Lower leg skin (tissue), 4 donors: ENCODE measurements around the gene TRIM4. TPM values are rescaled to one million over a fixed set of nuclear protein-coding genes. Genes with fewer than 3 reads are reported as not detected.
A peak's percentile ranks its signal among the peaks of the same experiment; 100 is the strongest.
"Not testable (repeated sequence)": the region's sequence is repeated elsewhere in the genome, so short reads cannot be mapped to it uniquely, and the experiment has no call there.

Source experiments
- DNase-seq, 2 donors: peaks; one replicate each; pipeline ENCODE4 v3.0.0-alpha.2; 2019; ENCODE audit warnings: low spot score in 2 of 2
- H3K4me3 ChIP-seq: fragments of 200-600 bp; sonication (generic); 2 replicates; pipeline ENCODE4 v1.5.1; 2017; ENCODE audit warnings: mild to moderate bottlenecking, low read depth; ENCODE audit not compliant: poor library complexity, severe bottlenecking
- POLR2A ChIP-seq, 2 donors: fragments of 450-650 bp; IDR thresholded peaks; one replicate each; pipeline ENCODE4 v1.6.1; 2016 to 2017; ENCODE audit warnings: antibody characterized with exemption in 2 of 2, mild to moderate bottlenecking in 1 of 2, moderate library complexity in 1 of 2
- WGBS, 2 donors: methylation state at CpG; one replicate each; pipeline ENCODE4 v1.1.5; 2018; 5-methylcytosine and 5-hydroxymethylcytosine counted together
- intact Hi-C: fragments of 100-400 bp; cut with DNase I; formaldehyde crosslinking; loops from one replicate; pipeline ENCODE4 v1.15.0; 2023; ENCODE audit warnings: low total_unique reads
- total RNA-seq, 4 donors: library from RNA; depleted of rRNA; stranded (reverse); fragments of >200 nt; gene quantifications; one replicate each; pipeline ENCODE4 v1.1.0, GENCODE V29; 2016
- TF ChIP-seq, protein P1 (sequence below), 3 donors: fragments of 450-650 bp; IDR thresholded peaks; one replicate each; pipeline ENCODE4 v1.5.1; 2016; ENCODE audit warnings: antibody characterized with exemption in 3 of 3, mild to moderate bottlenecking in 3 of 3, moderate library complexity in 2 of 3

Gene TRIM4, protein sequence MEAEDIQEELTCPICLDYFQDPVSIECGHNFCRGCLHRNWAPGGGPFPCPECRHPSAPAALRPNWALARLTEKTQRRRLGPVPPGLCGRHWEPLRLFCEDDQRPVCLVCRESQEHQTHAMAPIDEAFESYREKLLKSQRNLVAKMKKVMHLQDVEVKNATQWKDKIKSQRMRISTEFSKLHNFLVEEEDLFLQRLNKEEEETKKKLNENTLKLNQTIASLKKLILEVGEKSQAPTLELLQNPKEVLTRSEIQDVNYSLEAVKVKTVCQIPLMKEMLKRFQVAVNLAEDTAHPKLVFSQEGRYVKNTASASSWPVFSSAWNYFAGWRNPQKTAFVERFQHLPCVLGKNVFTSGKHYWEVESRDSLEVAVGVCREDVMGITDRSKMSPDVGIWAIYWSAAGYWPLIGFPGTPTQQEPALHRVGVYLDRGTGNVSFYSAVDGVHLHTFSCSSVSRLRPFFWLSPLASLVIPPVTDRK
- total RNA-seq, result 10 to 100 TPM; 48.4 to 60.0 (median 57.9) TPM

DNA sequence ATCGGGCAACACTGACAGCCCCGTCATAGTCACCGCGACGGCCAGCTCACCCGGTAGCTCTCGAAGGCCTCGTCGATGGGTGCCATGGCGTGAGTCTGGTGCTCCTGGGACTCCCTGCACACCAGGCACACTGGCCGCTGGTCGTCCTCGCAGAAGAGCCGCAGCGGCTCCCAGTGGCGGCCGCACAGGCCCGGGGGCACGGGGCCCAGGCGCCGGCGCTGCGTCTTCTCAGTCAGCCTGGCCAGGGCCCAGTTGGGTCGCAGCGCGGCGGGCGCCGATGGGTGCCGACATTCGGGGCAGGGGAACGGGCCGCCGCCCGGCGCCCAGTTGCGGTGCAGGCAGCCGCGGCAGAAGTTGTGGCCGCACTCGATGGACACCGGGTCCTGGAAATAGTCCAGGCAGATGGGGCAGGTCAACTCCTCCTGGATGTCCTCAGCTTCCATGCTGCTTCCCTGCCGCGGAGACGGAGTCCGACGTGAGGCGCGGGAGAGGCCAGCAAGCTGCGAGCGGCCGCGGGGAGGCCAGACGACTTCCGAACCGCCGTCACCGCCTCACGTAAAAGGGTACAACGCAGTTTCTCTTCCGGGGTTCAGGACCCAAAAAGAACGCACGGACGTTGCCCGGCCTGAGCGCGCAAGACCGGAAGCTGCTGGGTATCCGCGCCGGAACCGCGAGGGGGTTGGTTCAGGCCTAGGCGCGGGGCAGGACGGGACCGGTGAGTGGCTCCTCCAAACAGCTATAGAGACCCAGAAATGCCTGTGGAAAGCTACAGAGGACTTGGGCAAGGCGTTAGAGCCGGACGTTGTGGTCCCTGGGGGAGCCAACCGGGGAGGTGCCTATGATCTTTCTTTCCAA, at the start of gene TRIM4:
TRIM4 (minus strand) TSS at position 572 of the 855 bp plus-strand sequence; CDS start at position 443, 129 bp downstream.
- peak in 1 of 2 donors; percentile 20 for TF ChIP-seq POLR2A (IDR thresholded peaks at IDR 0.05)
- TF ChIP-seq, protein P1, sequence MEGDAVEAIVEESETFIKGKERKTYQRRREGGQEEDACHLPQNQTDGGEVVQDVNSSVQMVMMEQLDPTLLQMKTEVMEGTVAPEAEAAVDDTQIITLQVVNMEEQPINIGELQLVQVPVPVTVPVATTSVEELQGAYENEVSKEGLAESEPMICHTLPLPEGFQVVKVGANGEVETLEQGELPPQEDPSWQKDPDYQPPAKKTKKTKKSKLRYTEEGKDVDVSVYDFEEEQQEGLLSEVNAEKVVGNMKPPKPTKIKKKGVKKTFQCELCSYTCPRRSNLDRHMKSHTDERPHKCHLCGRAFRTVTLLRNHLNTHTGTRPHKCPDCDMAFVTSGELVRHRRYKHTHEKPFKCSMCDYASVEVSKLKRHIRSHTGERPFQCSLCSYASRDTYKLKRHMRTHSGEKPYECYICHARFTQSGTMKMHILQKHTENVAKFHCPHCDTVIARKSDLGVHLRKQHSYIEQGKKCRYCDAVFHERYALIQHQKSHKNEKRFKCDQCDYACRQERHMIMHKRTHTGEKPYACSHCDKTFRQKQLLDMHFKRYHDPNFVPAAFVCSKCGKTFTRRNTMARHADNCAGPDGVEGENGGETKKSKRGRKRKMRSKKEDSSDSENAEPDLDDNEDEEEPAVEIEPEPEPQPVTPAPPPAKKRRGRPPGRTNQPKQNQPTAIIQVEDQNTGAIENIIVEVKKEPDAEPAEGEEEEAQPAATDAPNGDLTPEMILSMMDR (IDR thresholded peaks at IDR 0.05), result no peak
- peak within 1 kb of the TSS; percentile 81 for H3K4me3 ChIP-seq
- DNase-seq, result peak; percentile 86 to 97
- intact Hi-C loops, result no loop called here
- WGBS, 2 donors, result 1% methylated on average over 38 to 55 of the region's 81 CpGs

DNA sequence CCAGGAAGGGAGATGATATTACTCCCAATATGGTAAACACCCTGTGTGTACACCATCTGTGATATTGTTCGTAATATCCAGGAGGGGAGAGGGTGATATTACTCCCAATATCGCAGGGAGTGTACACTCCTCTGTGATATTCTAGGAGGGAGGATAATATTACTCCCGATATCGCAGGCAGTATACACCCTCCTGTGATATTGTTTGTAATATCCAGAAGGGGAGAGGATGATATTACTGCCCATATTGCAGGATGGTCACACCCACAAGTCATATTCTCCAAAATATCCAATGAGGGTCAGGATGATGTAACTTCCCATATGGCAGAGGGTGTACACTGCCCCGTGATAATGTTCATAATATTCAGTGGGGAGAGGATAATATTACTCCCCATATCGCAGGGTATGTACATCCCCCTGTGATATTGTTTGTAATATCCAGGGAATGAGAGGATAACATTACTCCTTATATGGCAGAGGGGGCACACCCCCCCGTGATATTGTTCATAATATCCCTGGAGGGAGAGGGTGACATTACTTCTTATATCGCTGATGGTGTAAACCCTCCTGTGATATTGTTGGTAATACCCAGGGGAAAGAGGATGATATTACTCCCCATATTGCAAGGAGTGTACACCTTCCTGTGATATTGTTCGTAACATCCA, 39.4 kb upstream of the TRIM4 start:
- TF ChIP-seq POLR2A (IDR thresholded peaks at IDR 0.05), result no peak
- TF ChIP-seq, protein P1 (IDR thresholded peaks at IDR 0.05), result no peak
- H3K4me3 ChIP-seq, result no peak overlapping the region
- intact Hi-C loops, result no loop called here
- 66 to 73% methylated on average over 9 of the region's 9 CpGs for WGBS, 2 donors
- DNase-seq, result no peak

DNA sequence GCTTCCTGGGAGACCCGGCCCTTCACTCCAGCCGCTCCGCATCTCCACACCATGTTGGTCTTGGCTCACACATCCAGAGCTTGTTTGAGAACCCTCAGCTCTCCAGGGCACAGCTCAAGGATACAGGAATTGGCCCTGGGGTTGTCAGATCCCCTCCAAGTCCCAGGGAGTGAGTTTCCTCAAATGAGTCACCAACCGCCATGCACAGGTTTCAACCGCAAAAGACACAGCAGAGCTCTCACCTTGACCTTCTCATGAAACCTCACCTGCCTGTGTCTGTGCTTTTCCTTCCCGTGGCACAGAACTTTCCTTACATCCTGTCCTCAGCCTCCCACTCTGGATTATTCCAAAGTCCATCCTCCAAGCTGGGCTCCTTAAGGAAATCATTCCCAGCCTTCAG, 35.9 kb upstream of the TRIM4 start:
- TF ChIP-seq, protein P1 (IDR thresholded peaks at IDR 0.05), result no peak
- no peak for TF ChIP-seq POLR2A (IDR thresholded peaks at IDR 0.05)
- DNase-seq, result no peak
- 73 to 81% methylated on average over 6 of the region's 6 CpGs for WGBS, 2 donors
- intact Hi-C loops, result no loop called here
- H3K4me3 ChIP-seq, result no peak overlapping the region

DNA sequence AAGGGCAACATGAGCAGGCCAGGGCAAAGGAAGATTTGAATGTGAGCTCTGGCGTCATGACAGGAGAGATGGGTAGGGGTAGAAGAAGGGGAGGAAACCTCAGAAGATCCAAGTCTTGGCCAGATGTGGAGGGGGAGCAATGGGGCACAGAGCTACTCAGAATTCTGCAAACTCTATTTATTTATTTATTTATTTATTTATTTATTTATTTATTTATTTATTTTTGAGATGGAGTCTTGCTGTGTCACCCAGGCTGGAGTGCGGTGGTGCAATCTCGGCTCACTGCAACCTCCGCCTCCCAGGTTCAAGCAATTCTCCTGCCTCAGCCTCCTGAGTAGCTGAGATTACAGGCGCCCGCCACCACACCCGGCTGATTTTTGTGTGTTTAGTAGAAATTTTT, 35.3 kb upstream of the TRIM4 start:
- intact Hi-C loops, DNase-seq, H3K4me3 ChIP-seq: not testable (repeated sequence)
- WGBS, 2 donors, result 88 to 94% methylated on average over 7 of the region's 7 CpGs

DNA sequence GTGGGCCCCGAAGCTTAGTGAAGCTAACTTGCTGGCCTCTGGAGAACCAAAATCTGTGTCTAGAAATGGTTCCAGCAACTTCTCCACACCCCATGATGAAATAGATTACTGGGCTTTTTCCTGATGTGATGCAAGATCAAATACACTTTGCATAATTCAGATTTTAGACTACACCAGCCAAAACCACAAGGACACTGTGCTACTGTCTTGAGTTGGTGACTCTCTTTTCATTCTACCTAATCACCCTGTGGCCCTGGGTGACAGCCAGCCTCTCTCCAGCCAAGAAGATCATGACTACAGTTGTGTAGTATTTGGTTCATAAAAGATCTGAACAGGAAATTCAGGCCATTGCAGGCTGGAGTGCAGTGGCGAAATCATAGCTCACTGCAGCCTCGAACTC, 34.3 kb upstream of the TRIM4 start:
- TF ChIP-seq POLR2A (IDR thresholded peaks at IDR 0.05), result no peak
- TF ChIP-seq, protein P1 (IDR thresholded peaks at IDR 0.05), result no peak
- intact Hi-C loops, result no loop called here
- WGBS, 2 donors, result 63 to 65% methylated on average over 3 of the region's 3 CpGs
- H3K4me3 ChIP-seq, result no peak overlapping the region
- peak; percentile 82 to 91 for DNase-seq

DNA sequence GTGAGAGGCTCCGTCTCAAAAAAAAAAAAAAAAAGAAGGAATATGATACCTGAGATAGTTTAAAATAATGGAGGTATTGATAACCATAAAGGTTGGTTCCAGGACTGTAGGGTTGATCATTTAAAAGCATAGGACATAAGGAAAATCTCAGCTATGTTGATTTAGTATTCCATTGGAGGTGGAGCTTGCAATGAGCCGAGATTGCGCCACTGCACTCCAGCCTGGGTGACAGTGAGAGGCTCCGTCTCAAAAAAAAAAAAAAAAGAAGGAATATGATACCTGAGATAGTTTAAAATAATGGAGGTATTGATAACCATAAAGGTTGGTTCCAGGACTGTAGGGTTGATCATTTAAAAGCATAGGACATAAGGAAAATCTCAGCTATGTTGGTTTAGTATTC, 33.3 kb upstream of the TRIM4 start:
- H3K4me3 ChIP-seq, DNase-seq, intact Hi-C loops: not testable (repeated sequence)
- WGBS, 2 donors, result 75 to 91% methylated on average over 4 of the region's 4 CpGs

DNA sequence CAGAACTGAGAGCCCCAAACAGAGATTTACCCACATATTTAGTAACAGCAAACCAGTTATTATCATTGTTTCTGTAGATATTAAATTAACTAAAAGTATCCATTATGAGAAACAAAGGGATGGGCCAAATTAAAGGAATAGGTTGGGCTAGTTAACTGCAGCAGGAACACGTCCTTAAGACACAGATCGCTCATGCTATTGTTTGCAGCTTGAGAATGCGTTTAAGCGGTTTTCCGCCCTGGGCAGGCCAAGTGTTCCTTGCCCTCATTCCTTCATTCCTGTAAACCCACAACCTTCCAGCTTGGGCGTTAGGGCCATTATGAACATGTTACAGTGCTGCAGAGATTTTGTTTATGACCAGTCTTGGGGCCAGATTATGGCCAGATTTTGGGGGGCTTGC, 31.5 kb upstream of the TRIM4 start:
- WGBS, 2 donors, result 91 to 94% methylated on average over 6 of the region's 6 CpGs
- H3K4me3 ChIP-seq, DNase-seq, intact Hi-C loops: not testable (repeated sequence)
